Measurements from ENCODE around the gene PDCL2.

DNA sequence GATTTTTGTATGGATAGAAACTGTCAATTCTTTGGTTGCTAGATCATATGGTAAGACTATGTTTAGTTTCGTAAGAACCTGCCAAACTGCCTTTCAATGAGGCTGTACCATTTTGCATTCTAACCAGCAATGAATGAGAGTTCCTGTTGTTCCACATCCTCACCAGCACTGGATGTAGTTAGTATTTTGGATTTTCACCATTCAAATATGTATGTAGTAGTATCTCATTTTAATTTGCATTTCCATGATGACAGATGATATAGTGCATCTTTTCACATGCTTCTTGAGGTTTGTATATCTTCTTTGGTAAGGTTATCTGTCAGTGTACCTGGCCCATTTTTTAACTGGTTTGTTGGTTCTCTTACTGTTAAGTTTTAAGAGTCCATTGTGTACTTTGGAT, 80.0 kb downstream of the PDCL2 start:
- no peak for TF ChIP-seq CTCF (conservative IDR thresholded peaks at IDR 0.05; ENCODE audit: low read depth, low read length)
- no peak for TF ChIP-seq EZH2 (IDR thresholded peaks at IDR 0.05; ENCODE audit: low read length, unreplicated experiment)
